Stimulated activated CD4-positive, alpha-beta T cell treated with anti-CD3 and anti-CD28 coated beads, TNF-alpha, amount 100 ng/mL, for 1 hour (primary cell): ENCODE measurements around the gene SCAMP4.

ENCODE experiments used
- DNase-seq, 3 donors: peaks; one replicate each; pipeline ENCODE4 v3.0.0-alpha.2; 2020; ENCODE audit warnings: low read depth in 3 of 3, low spot score in 1 of 3

Gene SCAMP4

DNA sequence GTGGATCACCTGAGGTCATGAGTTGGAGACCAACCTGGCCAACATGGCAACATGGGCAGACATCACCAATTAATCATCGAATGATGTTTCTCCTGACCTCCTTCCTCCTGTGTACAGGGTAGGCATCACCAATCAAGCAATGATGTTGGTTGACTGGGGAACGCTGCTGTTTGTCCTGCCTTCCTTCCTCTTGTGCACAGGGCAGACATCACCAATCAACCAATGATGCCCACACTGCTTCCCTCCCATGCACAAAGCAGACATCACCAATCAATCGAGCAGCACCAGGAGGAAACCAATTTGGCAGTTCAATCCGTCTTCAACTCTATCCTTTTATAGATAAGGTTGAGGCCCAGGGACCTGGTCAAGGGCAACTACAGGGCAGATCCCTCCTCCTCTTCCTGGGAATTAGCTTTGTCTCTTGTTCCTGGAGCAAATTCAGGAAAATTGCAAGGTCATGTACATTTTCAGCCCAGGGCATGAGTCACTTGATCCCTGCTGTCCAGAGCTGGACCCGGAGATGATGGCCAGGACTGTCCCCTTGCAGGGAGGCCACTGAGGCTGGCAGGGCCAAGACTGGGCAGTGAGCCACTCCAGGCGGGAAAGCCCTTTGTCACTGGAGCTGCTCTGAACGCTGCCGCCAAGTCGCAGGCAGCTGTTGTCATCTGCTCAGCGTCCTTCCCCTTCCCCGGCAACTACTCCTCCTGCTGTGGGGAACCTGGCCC, 30.4 kb downstream of the SCAMP4 start:
- DNase-seq, result no peak

DNA sequence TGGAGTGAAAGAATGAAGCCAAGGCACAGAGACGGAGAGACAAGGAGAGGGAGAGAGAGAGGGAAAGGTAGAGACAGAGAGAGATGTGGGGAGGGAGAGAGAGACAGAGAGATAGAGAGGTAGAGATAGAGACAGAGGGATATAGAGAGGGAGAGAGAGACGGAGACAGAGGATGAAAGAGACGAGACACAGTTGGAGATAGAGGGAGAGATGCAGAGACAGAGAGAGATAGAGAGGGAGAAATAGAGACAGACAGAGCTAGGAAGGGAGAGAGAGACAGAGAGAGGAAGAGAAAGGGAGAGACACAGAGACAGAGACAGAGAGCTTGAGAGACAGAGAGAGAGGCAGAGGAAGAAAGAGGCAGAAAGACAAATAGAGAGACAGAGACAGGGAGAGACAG, 31.2 kb downstream of the SCAMP4 start:
- no peak for DNase-seq

DNA sequence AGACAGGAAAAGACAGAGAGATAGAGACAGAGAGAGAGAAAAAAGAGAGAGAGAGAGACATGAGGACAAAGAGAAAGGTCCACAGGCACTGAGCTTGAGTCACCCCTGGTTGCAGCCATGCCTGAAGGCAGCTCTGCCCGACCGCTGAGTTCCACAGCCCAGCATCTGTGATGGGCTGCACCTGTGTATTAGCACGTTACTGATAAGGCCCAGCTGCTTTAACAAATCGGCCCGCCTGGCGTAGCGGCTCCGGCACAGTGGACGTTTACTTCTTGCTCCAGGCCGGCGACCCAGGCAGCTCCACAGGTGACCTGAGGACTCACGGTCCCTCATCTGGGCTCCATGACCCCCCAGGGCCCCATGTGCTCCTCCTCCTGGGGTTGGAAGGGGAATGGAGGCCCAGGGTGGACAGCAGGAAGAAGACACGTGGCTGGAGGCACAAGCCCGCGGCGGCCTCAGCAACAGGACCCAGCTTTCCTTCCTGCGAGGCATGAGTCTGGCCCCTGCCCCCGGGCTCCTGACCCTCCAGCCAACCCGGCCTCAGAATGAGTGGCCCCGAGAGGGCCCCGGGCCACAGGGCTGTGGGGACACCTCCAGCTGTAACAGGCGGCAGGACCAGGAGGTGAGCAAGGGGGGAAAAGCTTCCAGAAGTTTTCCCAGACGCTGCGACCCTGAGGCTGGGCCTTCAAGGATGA, 31.9 kb downstream of the SCAMP4 start:
- no peak for DNase-seq

DNA sequence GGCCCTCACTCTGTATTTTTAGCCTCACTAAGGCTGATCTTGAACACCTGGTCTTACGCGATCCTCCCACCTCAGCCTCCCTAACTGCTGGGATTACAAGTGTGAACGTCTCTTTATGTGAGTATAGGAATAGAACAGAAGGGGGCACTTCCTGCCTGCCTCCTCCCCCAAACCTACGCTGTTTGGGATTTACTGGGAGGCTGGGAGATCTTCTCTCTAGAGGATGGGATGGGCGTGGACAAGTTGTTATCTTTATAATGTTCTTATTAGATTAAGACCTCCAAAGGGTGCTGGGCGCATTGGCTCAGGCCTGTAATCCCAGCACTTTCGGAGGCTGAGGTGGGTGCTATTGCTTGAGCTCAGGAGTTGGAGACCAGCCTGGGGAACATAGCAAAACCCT, 32.9 kb downstream of the SCAMP4 start:
- DNase-seq, result no peak

DNA sequence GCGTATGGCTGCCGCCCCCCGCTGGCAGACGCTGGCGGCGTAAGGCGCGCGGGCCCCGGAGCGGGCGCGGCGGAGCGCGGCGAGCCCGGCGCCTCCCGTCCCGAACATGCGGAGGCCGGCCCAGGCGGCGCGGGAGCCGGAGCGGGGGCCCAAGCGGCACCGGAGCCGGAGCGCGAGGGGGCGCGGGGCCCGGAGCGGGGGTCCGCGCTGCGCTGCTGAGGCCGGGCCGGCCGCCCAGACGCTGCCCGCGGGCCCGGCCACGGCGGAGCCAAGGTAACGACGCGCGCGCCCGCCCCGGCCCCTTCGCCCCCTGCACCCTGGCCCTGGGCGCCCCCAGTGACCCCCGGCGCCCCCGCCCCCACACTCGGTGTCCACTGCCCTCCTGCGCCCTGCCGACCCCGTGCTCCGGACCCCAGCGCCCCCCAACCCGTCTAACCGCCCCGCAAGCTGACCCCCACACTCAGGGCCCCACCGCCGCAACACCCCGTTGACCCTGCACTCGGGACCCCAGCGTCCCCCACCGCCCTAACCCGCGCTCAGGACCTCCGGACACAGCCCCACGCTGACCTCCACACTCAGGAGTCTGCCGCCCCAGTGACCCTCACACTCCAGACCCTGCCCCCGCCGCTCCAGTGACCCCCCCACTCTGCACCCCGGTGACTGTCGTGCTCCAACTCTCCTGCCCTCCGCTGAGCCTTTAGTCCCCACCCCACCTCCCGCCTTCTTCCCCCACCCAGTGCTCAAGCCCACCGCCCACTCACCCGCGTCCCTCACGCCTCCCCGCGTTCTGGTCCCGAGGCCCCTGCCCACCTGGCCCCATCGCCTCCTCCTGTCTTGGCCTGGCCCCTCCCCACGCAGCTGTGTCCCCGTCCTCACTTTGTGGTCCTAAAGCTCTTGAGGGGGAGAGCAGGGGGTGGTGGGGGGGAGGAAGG, 36.2 kb downstream of the SCAMP4 start, which contains the start of gene CSNK1G2:
Gene CSNK1G2 (plus strand): TSS at position 27 of the 932 bp plus-strand sequence. CDS start 28,601 bp downstream, outside the sequence.
- DNase-seq, result peak in 1 of 3 donors; percentile 18

DNA sequence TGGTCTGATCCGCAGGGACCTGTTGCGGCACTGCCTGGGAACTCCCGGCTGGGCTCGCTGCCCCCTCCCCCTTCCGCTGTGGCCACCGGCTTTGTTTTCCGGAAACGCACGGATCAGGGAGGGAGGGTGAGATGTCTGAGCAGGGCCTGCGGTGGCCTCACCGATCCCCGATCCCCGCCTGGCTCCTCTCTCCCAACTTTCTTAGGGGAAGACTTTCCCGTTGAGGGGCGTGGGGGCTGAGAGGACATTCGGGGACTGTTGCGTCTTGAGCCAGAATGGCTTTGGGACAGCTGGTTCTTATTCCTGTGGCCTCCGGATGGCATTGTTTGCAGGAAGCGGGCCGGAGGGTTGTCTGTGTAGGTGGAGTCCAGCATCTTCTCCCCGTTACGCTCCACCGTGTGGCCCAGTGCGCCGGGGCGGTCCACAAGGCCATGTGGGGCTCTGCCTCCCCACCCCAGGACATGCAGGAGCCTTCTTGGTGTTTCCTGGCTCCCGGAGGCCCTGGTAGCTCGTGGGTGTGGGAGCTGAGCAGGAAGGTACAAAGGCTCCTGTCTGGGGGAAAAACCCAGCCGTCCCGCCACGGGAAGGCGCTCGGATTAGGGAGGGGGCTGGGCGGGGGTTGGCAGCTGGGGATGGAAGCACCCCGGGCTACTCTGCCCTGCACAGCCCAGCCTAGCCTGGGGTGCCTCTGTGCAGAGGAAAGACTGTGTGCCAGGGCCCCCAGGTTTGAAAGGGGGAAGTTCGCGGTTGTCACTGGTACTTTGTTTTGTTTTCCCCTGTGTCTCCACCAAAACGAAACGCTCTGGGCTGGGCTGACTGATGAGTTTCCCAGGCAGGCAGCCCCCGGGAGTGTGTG, 37.1 kb downstream of the SCAMP4 start:
- DNase-seq, result peak; percentile 50 to 68 (median 58)

DNA sequence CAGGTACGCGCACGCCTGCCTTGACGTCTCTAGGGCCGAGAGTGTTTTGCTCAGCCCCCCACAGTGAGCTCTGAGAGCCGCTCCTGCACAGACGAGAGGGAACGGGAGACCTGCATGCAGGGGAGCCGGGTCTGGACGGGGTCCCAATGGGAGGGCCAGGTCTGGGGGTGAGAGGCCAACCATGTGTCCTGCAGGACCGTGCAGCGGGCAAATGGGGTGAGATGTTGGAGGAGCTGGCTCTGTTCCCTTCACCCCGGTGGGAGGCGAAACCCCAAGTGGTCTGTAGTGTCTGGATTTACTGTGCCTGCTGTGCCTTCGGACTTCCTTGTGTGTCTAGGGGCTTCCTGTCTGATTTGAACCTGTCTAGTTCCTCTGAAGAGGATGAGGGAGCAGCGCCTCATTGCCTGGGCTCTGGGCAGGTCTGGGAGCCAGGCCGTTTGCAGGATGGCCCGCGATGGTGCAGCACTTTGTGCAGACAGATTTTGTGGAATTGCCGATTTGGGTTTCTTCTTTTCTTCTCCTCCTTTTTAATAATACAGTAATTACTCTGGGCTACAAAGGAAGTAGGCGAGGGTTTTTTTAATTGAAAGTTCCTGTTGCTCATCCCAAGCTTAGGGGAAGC, 37.8 kb downstream of the SCAMP4 start:
- no peak for DNase-seq

DNA sequence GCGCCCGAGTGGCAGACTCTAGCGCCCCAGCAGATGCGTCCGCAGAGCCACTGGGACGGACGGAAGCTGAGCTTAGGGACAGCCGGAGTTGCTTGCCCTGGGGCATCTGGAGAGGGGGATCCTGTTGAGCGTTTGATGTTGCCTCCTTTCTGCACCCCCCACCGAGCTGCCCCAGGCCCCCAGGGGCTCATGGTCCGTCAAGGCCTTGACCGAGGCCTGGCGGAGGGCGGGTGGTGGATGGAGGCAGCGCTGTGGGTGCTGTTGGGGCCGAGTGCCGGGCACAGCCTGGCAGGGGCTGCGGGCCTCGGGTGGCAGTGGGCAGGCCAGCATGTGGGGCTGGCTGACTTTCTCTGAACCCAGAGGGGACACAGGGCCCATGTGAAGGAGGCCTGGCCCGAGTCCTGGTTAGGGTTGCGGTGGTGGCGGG, 38.5 kb downstream of the SCAMP4 start:
- no peak for DNase-seq

DNA sequence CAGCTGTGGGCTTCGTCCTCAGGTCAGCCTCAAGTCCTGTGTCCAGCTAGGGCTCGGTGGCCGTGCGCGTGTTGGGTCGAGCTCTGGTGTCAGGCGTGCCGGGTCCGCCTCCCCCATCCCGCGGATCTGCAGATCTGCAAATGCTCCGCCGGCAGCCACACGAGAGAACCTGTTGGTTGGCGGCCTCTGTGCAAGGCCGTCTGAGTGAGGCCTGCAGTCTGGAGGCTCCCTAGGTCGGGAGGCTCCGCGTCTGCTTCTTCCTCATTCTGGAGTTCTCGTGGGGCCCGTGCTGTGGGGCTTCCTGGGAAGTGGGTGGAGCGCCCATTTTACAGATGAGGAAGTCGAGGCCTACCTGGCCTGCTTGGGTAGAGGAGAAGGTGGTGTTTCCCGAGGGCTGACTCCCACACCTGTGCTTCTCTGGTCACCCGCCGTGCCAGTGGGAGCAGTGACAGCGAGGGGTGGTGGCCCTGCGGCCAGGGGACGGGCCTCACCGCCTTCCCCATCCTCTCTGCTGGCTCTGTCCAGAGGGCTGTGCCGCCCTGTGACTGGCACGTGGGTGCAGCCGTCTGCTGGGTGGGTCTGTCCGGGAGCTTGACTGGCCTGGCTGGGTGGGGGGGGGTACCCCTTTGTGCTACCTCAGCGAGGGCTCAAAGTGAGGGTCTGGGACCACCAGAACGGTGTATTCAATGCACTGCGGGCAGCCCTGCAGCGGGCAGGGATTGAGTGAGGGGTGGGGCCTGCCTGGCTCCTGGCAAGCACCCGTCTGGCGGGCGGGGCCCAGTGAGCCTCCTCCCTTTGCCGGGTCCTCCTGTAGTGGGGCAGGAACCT, 39.1 kb downstream of the SCAMP4 start:
- no peak for DNase-seq

DNA sequence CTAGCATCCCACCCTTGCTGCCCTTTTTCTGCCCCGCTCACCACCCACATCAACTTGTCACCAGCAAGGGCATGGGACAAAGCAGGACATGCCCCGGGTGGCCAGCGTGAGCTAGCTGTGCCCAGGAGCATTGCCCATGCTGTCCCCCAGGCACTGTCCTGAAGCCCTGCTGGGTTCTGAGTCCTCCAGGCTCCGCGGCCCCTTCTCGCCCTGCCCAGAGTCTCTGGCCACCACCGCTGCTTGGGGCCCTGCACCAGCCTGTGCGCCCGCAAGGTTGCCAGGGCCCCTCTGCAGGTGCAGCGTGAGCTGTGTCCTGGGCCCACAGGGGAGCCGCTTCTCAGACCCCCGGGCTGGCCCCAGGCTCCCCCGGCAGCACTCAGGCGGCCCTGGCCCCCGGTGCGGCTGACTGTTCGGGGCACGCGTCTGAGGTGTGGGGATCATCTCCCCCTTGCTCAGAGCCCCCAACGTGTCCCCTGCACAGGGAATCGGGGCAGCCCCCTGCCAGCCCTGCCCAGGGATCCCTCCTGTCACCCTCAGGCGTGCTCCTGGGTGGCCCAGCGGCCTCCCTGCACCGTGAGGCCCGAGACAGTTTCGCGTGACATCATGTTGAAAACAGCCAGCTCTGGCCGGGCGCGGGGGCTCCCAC, 39.8 kb downstream of the SCAMP4 start:
- no peak for DNase-seq

DNA sequence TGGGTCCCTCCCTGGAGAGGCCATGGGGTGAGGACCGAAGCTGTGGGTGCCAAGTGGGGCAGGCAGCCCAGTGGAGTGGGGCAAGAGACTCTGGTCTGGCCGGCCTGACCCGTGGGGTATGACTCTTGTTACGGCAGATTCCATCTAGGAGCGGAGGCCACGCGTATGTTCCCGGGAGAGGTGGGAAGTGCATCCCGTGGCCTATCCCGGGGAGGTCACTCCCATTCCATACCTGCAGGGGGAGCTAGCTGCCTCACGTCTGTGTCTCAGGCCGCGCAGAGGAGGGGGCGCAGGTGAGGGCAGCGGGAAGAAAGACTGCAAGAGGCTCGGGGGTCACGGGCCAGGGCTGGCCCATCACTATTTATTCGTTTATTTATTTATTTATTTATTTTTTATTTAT, 40.7 kb downstream of the SCAMP4 start:
- no peak for DNase-seq

DNA sequence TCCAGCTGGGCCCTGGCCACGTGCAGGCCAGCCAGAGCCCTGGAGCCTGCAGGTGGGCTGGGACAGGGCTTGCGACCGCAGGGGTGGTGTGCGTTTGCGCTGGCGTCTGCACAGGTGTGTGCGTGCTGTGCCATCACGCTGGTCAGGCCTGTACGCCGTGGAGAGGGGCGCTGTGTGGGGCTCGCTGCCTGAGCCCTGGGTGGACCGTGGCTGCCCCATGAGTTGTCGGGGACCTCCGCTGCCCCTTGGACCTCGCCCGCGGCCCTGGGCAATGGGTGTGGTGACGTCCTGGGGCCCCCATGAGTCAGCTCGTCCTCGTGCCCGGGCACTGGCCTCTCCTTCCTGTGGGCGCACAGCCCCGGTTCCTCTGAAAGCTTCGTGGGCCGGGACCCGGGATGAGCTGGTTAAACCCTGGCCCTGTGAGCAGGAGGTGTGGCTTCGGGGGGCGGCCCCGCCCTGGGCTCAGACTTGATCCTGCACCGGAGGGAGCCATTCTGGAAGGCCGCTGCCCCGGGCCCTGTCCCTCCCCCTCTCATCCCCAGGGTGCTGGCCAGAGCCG, 42.5 kb downstream of the SCAMP4 start:
- no peak for DNase-seq

DNA sequence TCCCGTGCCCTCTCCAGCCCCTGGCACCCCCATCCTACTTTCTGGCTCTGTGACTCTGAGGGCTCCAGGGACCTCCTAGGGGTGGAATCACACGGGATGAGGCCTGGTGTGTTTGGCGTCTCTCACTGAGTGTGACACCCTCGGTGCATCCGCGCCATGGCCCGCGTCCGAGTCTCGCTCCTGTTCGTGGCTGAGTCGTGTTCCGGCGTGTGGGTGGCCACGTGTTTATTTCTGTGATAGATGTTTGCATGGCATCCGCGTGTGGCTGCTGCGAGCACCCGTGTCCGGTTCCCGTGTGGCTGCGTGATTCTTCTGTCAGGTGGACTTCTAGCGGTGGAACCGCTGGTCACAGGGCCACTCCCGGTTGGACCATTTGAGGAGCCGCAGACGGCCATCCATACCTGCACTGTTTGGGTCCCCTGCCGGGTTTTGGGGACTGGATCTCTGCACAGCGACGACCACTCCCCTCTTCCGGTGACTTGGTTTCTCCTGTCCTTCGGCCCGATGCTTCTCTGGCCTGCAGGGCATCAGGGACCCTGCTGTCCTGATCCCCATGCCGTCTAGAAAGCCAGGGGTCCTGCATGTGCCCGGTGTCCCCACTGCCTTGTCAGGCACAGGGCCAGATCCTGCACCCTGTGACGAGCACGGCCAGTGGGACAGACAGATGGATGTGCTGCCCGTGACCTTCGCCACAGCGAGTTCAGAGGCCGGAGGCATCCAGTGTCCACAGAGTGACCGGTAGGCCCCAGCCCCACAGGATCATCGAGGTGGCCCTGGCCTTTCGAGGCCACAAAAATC, 44.3 kb downstream of the SCAMP4 start:
- DNase-seq, result no peak

DNA sequence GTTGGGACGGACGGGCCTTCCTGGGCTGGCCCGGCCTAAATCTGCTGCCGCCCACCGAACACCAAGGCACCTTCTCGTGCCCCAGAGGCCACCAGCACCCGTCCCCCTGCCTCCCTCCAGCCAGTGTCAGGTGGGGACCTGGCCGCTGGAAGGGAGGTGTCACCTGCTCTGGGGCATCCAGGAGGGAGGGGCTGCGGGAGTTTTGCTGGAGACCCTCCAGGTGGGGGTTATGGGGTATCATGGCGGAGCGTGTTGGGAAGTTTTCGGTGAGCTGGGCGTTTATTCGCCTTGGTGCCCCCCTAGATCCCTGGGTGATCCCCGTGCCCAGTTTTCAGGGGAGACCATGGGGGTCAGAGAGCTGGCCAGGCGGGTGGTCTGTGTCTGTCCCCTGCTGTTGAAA, 45.4 kb downstream of the SCAMP4 start:
- DNase-seq, result no peak

DNA sequence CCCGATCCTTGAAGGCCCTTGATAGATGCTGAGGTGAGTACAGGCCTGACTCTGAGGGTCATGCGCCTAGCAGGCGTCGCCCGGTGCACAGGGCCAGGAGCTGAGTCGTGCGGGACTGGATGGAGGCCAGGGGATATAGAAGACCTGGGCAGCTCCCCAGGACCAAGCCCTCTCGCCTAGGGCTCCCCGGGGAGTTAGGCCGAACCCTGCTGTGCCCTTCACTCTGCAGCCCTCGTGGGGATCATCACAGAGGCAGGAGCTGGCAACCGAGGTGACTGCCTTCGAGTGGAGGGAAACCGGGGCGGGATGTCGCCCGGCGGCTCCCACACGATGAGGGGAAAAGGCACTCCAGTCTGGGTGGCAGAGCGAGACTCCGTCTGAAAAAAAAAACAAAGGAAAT, 47.4 kb downstream of the SCAMP4 start:
- DNase-seq, result no peak

DNA sequence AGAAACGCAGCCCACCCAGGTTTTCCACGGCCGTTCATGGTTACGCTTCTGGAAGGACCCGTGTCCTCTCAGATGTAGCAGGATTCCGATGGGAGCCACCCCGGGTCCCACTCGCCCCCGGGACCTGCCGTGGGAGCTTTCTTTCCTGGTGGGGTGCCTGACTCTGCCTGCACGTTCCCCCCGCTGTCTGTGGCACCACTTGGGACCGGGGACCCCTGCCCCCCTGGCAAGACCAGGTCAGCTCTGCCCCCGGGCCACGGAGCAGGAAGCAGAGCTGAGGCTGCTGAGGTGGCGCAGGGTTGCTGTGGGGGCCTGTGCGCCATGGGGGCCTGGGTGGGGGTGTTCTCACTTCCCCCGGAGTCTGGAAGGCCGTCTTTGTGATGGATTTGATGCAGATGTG, 47.8 kb downstream of the SCAMP4 start:
- no peak for DNase-seq

DNA sequence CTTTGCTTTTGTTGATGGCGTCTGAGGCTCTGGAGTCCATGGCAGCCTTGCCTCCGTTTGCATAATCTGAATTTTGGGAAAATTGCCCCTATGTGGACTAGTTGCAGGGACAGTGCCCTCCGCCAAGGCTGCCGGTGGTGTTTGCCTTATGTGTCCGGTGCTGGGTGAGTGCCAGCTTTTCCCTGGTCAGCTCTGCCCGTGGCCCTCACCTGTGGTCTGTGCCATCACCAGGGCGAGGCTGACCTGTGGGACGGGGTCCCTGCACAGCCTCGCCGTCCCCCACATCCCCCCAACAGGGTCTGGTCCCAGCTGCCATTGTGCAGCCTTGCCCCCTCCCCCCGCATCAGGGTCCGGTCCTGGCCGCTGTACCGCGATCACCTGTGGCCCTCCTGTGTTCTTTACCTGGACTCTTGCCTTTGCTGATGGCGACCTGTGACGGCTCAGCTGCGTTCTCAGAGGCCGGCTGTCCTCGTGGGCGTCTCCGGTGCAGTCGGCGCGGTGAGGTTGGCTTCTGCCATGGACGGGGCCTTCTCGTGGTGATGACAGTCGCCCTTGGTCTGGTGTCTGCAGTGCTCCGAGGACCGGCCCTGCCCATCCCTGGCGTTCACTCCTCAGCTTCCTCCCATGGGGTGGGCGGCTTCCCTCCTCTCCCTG, 48.4 kb downstream of the SCAMP4 start:
- DNase-seq, result no peak
